GM12873 (cell line): ENCODE results near the gene POPDC3.

Experiments used
- TF ChIP-seq, protein P1 (sequence below): IDR thresholded peaks from 2 replicates; pipeline ENCODE4 v1.5.1; 2012; ENCODE audit warnings: low read depth, mild to moderate bottlenecking, moderate library complexity, low read length, control low read depth; ENCODE audit not compliant: insufficient read depth; ENCODE audit errors: missing control alignments

The POPDC3 gene

DNA sequence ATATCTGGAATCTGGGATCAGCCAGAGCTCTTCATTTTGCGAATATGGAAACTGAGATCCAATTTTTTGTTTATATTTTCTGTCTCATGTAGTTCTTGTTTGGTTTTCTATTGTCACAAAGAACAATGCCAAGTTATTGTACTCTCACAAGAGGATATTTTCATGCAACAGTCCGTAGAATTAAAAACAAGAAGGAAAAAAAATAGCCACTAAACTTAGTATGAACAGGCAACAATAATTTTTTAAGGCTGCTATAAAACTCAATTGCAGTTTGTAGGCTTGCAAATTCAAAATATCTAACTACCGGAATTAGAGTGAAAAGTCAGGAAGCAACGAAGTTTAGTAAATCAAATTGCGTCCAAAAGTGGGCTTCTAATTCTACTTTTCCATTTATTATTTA, 1.2 kb downstream of the POPDC3 start:
- TF ChIP-seq, protein P1, sequence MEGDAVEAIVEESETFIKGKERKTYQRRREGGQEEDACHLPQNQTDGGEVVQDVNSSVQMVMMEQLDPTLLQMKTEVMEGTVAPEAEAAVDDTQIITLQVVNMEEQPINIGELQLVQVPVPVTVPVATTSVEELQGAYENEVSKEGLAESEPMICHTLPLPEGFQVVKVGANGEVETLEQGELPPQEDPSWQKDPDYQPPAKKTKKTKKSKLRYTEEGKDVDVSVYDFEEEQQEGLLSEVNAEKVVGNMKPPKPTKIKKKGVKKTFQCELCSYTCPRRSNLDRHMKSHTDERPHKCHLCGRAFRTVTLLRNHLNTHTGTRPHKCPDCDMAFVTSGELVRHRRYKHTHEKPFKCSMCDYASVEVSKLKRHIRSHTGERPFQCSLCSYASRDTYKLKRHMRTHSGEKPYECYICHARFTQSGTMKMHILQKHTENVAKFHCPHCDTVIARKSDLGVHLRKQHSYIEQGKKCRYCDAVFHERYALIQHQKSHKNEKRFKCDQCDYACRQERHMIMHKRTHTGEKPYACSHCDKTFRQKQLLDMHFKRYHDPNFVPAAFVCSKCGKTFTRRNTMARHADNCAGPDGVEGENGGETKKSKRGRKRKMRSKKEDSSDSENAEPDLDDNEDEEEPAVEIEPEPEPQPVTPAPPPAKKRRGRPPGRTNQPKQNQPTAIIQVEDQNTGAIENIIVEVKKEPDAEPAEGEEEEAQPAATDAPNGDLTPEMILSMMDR: no peak

DNA sequence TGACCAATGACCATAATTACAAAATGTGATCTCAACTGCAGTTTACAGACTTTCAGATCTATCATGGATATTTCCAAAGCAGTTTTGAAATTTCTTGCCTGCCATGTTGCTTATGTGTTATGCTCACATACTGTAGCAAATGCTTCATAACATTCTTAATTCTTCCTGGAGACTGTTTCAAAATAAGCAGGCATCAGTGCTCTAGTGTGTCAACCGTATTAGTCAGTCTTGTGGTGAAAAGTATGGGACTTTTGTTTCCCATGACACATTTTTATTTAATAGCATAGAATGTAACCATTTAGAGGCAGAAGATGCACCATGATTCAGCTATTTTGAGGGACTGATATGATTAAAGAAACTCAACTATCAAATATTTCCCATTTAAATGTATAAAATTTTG, 1.7 kb downstream of the POPDC3 start:
- TF ChIP-seq, protein P1: no peak

DNA sequence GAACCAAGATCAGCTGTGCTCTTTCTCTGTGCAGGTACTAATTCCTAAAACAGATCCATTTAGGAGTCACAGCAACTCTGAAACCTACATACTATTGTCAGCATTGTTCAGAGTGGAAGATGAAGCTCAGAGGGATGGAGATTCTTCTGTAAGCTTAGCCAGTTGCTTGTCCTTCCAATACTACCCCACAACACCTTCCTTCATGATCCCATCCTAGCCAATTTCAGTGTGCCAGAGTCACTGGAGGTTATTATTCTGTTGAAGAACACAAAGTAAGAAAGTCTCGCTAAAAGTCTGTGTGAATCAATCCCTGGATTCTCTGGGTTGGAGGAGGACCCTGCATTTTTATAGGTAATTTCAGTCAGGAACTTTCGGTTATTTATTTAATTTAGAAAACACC, 2.3 kb downstream of the POPDC3 start:
- TF ChIP-seq, protein P1: no peak

DNA sequence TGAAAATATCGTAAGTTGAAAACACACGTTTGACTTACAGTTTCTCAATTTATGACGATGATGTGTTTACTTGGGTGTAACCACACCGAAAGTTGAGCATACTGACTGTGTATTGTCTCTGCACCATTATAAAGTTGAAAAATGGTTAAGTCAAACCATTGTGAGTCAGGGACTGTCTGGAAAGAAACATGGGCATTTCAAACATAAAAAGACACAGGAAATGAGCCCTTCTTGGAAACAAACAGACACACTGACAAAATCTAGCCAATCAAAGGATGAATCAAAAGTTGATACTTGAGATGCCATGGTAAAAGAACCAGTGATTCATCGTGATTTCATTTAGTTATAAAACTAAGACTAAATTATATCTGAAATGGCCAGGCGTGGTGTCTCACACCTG, 5.3 kb downstream of the POPDC3 start:
- TF ChIP-seq, protein P1: no peak

DNA sequence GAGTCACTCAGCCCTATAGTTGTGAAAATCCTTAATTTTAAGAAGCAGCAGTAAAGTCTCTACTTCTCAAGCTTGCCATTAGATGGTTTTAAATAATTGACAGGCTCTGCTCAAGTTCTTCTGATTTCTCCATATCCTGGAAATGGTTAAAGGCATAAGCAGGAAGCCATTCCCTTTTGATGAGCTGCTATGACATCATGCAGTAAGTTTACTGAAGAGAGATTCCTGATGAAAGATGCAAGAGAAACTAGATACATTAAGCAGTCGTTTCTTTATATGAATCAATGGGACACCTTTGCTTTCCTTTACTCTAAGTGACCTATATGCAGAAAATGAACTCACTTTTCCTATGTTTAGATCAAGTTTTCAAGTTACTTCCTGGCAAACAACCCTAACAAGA, 9.8 kb downstream of the POPDC3 start:
- TF ChIP-seq, protein P1: no peak

DNA sequence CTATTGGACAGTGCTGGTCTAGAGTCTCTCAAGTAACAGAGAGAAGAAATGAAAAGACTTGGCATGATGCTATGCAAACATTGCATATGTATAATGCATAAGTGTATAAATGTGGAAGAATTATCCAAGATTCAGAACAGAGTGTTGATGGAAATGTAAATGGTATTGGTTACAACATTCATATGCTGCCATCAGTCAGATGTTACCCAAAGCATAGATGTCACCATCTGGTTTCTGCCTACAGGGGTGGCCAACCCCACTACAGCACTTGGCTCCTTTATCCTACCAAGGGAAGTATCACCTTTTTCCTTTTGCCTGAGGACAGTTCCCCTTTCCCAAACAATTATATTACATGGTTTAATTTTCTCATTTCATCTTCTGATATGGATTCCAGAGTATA, 11.9 kb downstream of the POPDC3 start:
- TF ChIP-seq, protein P1: no peak

DNA sequence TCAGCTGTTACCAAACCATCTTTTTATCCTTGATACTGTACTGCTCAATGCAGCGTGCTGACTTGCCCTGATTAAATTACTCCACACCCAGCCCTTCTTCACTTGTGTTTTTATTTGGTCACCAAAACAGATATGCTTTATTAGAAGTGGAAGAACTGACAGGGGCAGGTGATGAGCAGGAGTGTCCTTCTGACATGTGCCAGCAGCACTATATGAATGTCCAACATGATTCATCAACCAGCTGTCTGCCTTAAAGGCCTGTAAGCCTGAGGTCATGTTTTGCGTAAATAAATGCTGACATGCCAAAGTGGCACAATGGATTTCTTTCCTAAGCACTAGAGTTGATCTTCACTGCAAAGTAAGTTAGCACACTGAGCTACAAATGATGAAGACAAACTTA, 15.4 kb downstream of the POPDC3 start:
- TF ChIP-seq, protein P1: no peak
